ENCODE results near the gene CRYBG1.

- TF ChIP-seq, protein P1, sequence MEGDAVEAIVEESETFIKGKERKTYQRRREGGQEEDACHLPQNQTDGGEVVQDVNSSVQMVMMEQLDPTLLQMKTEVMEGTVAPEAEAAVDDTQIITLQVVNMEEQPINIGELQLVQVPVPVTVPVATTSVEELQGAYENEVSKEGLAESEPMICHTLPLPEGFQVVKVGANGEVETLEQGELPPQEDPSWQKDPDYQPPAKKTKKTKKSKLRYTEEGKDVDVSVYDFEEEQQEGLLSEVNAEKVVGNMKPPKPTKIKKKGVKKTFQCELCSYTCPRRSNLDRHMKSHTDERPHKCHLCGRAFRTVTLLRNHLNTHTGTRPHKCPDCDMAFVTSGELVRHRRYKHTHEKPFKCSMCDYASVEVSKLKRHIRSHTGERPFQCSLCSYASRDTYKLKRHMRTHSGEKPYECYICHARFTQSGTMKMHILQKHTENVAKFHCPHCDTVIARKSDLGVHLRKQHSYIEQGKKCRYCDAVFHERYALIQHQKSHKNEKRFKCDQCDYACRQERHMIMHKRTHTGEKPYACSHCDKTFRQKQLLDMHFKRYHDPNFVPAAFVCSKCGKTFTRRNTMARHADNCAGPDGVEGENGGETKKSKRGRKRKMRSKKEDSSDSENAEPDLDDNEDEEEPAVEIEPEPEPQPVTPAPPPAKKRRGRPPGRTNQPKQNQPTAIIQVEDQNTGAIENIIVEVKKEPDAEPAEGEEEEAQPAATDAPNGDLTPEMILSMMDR (optimal IDR thresholded peaks at IDR 0.05 in 1 of 3, IDR thresholded peaks at IDR 0.05 in 1 of 3, conservative IDR thresholded peaks at IDR 0.05 in 1 of 3; ENCODE audit: extremely low read depth in 1 of 3, insufficient read depth in 2 of 3, low read length in 3 of 3), result no peak
- no peak for TF ChIP-seq EZH2 (IDR thresholded peaks at IDR 0.05; ENCODE audit: low read length)
These were observed 208.0 kb downstream of the CRYBG1 start for GRCh38 chr6:106568530-106568929.
